DMS53 (cell line): Measurements from ENCODE around the gene NET1.
"Not testable (repeated sequence)": the region's sequence is repeated elsewhere in the genome, so short reads cannot be mapped to it uniquely, and the experiment has no call there.

Experiments
- DNase-seq: peaks from one replicate; lab custom pipeline; 2025; lab: John Stamatoyannopoulos, UW

Gene NET1

GRCh38 chr10:5400468-5401240, 11.7 kb upstream of the NET1 start:
- peak; percentile 17 for DNase-seq

DNA sequence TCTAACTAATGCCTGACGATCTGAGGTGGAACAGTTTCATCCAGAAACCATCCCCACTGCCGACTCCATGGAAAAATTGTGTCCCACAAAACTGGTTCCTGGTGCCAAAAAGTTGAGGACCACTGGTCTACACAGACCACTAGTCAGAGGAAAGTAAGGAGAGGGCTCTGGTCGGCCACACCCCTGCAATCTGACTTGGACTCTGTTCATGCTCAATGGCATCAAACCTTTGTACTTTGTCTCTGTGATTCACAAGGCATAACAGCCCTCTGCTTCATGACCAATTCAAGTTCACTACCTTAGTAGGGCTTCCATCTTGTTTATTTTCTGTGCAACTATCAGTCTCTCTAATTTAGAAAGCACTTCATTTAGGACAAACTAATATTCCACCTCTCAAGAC, 9.6 kb upstream of the NET1 start:
- no peak for DNase-seq

DNA sequence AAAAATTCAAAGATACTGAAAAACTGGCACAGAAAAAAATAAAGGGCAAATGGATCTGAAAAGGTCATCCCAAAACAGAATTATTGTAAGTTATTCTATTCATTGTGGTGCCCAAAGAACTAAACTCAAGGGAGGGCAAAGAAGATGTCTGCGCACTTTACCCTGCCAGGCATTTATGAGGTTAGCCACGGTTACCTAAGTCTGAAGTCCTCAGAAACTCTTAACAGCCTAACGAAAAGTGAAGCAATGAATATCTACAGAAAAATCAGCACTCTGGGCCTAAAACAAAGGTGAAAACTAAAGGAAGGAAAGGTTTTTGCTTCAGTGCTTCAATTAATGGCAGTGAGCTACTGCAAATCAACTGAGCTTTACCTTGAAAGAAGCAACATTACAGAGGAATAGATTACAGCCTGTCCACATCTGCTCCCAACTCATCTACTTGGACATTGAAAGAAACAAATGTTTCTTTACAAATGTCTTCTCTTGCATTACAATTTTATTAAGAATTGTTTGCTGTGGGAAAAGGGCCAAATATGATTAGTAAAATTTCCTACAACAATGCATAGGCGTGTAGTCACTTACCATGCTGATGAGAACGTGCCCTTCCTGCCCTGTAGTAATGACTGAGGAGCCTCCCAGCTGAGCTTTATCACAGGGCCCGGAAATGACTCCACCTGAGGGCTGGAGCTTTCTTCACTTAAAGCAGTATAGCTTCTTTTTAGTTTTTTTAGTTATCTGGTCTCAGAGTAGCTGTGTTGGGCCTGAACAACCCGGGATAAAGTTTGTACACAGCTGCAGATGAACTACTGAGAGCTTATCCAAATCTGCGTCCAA, 7.9 kb upstream of the NET1 start, which contains the start of gene TUBAL3:
TSS of gene TUBAL3 (minus strand) at position 621 of the 834 bp plus-strand sequence. CDS start at position 585, 36 bp downstream.
- no peak for DNase-seq

DNA sequence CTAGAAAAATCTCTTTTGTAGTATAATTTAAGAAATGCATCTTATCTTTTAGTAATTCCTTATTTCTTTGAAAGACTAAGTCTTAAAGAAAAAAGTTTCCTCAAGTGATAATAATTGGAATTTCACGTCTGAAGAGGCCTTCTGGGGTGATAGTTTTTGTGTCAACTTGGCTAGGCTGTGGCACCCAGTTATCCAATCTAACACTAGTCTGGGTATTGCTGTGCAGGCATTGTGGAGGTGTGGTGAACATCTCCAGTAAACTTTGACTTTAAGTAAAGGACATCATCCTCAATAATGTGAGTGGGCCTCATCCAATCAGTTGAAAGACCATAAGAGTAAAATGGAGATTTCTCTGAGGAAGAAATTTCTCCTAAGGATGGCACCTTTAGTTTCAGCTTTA, 5.4 kb upstream of the NET1 start:
- DNase-seq: no peak

DNA sequence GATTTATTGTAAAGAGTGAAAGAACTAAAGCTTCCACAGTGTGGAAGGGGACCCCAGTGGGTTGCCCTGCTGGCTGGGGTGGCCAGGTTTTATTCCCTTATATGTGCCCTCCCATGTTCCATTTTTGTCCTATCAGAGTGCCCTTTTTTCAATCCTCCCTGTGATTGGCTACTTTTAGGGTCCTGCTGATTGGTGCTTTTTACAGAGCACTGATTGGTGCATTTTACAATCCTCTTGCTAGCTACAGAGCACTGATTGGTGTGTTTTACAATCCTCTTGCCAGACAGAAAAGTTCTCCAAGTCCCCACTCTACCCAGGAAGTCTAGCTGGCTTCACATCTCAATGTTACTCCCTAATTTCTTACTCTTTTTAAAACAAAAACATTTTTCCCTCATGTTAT, 1.6 kb upstream of the NET1 start:
- DNase-seq: not testable (repeated sequence)

GRCh38 chr10:5411941-5412276, 448 bp upstream of the NET1 start:
- no peak for DNase-seq

DNA sequence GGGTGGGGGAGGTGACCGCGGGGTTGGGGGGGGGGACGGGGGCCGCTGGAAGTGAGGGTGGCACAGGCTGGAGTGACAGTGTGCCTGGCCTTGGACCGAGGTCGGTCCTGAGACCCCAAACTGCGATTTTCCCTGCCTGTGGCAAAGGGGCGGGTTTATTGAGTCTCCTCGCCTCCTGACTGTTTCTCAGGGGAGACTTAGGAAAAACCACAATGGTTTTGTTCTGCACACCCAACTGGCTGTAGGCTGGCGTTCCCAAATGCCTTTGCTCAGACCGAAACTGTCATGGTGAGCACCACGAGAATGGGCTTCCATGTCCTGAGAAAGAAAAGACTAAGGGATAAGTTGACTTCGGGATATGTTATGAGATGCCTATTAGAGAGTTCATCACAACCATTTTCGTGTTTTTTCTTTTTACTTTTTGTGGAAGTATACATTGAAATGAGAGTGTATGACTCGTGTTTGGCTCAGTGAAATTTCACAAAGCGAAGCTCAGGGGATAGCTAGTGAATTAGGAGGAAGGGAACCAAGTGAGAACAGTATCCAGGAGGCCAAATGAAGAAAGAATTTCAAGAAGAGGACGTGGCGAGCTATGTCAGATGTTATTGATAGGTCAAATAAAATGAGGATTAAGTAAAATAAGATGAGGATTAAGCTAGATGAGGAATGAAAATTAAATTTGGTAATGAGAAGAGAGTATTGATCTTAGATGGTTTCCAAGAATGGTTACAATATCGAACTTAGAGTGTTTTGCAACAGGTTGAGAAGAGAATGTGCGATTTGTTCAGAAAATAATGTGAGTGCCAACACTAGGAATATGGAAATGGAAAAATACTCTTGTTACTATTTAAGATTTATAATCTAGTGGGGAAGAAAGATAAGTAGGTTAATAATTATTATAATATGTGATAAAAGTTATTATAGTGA, 918 bp downstream of the NET1 start:
- peak; percentile 50 for DNase-seq

DNA sequence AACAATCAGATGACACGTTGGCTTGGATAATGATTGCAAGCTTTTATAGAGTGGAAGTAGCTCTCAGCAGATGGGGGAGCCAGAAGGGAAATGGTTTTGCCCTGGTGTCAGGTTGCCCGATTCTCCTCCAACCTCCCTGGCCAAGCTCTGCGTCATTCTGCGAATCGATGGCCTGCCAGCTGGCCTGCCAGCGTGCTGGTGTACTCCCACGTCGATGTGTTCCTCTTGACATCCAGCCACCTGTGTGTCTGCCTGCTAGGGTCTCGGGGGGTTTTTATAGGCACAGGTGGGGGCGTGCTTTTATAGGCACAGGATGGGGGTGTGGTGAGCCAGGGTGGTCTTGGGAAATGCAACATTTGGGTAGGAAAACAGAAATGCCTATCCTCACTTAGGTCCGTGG, 4.6 kb downstream of the NET1 start:
- DNase-seq: no peak

- DNase-seq: no peak
Measured at GRCh38 chr10:5418584-5418983, 6.2 kb downstream of the NET1 start.

DNA sequence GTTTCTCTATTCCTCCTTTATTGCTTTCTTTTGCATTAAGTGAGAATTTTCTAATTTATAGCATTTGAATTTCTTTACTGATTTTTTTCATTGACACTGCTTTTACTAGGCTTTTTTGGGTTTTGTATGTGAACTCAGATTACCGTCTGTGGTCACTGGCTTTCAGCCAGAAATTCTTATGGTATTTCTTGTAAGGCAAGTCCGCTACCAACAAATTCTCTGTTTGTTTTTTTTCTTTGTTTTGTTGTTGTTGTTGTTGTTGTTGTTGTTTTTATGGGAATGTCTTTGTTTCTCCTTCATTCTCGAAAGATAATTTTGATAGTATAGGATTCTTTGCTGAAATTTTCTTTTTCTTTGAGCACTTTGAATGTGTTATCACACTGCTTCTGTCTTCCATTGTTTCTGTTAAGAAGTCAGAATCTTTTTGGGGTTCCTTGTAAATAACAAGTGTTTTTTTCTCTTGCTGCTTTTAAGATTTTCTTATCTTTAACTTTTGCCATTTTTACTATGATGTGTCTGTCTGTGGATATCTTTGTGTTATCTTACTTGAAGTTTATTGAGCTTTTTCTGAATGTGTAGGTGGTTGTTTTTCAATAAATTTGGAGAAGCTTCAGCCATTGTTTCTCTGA, 7.2 kb downstream of the NET1 start:
- DNase-seq: no peak

GRCh38 chr10:5423771-5424170, 11.4 kb downstream of the NET1 start:
- DNase-seq: no peak

GRCh38 chr10:5424751-5425150, 12.4 kb downstream of the NET1 start:
- no peak for DNase-seq

DNA sequence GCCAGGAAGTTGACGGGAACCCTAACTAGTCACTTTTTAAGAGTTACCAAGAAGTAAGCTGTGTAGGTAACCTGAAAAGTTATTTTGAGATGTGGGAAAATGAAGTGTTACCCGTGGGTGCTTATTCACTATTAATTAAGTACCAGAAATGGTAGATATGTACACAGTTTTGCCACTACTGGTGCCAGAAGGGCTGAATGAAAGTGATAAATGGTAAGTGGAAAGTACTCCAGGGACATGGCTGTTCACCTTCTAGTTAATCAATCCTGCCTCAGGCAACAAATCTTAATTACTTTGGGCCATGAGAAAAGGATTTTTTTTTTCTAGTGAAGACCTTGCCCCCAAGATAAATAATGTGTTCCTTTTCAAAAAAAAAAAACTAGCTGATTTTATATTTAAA, 15.8 kb downstream of the NET1 start:
- no peak for DNase-seq

- DNase-seq: peak; percentile 44
Measured at GRCh38 chr10:5433182-5433581, 20.8 kb downstream of the NET1 start.

DNA sequence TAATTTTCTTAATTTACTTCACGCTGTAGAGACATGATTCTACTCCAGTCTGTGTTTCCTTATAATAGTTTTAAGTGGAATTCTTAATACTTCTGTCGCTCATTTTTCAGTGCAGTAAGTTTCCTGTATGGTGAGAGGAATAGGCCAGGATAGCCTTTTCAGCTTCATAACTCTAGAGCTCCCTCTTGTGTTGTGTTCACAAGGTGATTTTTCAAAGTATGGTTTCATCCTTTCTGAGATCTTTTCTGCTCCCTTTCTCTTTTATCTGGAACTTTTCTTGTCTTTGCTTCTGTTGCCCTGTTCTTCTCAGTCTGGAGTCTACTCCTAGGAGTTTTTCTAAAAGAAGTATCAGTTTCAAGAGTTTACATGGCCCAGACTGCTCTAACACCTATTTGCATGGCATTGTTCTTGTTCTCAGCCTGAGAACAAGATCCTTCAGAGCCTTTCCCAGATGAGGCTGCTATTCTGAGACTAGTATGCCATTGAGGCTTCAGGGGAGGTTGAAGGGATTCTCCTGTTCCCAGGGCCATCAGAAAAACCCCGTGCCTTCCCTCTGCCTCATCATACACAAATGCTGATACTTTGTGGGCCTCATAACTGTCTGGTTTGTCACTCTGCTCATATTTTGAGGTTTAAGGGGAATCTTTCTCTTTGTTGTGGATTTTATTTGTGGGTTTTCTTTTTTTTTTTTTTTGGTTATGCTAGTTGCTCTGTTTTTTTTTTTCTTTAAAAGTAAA, 21.8 kb downstream of the NET1 start:
- peak; percentile 83 for DNase-seq

GRCh38 chr10:5435328-5435727, 23.0 kb downstream of the NET1 start:
- DNase-seq: no peak

DNA sequence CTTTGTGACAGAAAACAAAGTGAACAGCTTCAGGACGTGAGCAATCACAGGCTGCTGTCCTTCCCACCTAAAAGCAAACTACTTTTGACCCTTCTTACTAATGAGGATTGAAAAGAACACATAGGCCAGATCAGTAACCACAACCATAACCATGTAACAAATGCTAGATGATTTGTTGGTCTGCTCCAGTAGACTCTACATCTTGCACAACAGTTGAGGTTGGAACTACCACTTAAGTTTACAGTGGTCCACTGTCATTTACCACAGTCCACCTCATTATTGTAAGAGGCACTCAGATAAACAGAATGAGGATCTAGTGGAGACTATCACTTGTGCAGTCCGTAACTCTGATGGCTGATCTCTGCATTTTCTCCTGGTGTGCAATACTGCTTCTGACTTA, 27.8 kb downstream of the NET1 start:
- DNase-seq: no peak

DNA sequence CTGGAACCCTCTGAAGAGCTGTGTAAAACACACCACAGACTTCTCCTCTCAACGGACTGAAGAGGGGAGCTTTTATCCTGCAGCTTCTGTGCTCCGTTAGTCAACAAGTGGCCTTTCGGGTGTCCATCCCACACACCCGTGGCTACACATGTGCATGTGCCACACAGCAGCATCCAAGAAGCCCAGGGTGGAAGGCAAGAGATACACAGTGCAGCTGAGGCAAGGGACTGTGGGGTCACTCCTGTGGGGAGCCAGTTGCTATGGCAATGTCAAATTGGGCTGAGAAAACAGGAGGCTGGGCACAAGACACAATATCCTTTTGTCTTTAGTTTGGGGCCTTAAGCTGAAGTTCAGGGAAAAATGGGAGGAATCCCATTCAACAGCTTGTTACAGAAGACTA, 28.7 kb downstream of the NET1 start:
- no peak for DNase-seq

GRCh38 chr10:5442065-5442989, 30.0 kb downstream of the NET1 start:
- DNase-seq: peak; percentile 78

DNA sequence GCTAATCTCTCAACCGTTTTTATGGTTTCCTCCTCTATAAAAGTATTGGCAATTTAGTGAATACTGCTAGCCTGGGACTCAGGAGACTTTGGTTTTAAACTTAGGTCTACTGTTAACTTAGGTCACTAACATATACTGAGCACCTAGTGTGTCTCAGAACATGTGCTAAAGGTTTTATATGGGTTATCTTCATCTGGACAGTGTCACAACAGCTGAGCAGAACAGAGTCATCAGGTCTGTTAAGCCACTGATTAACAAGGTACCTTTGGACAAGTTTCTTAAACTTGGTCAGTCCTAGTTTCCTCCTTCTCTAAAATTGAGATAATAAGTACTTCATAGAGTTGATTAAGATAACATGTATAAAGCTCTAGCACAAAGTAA, 30.6 kb downstream of the NET1 start:
- DNase-seq: no peak
